CD4-positive, alpha-beta T cell treated with Interleukin-4 for 1 hour (primary cell): ENCODE results near the gene RNF38.

Experiments used
- DNase-seq, 2 donors: peaks; one replicate each; pipeline ENCODE4 v3.0.0-alpha.2; 2020 to 2022

The RNF38 gene

GRCh38 chr9:36290996-36291395 is 109.1 kb downstream of the RNF38 start:
- DNase-seq, result no peak

GRCh38 chr9:36289836-36290435 is 110.1 kb downstream of the RNF38 start:
- DNase-seq, result no peak

GRCh38 chr9:36288070-36288469 is 112.0 kb downstream of the RNF38 start:
- no peak for DNase-seq
